Glutamatergic neuron (in vitro differentiated cells): ENCODE results near the gene DCN. TPM values are rescaled to one million over a fixed set of nuclear protein-coding genes. Genes with fewer than 3 reads are reported as not detected.

Experiments used
- DNase-seq: peaks from one replicate; pipeline ENCODE4 v3.0.0; 2022
- H3K27ac Mint-ChIP-seq: one replicate; pipeline ENCODE4 v1.8.0; 2020; ENCODE audit warnings: mild to moderate bottlenecking, mixed read lengths, inconsistent platforms; ENCODE audit not compliant: unreplicated experiment
- H3K27me3 Mint-ChIP-seq: one replicate; pipeline ENCODE4 v1.8.0; 2020; ENCODE audit warnings: mild to moderate bottlenecking, moderate library complexity, mixed read lengths, inconsistent platforms; ENCODE audit not compliant: unreplicated experiment
- H3K36me3 Mint-ChIP-seq: one replicate; pipeline ENCODE4 v1.8.0; 2020; ENCODE audit warnings: mild to moderate bottlenecking, mixed read lengths, inconsistent platforms; ENCODE audit not compliant: unreplicated experiment
- H3K4me1 Mint-ChIP-seq: one replicate; pipeline ENCODE4 v1.8.0; 2020; ENCODE audit warnings: mild to moderate bottlenecking, low read depth, mixed read lengths, inconsistent platforms; ENCODE audit not compliant: unreplicated experiment
- H3K4me3 Mint-ChIP-seq: one replicate; pipeline ENCODE4 v1.8.0; 2020; ENCODE audit warnings: mild to moderate bottlenecking, mixed read lengths, inconsistent platforms; ENCODE audit not compliant: unreplicated experiment
- H3K9me3 Mint-ChIP-seq: one replicate; pipeline ENCODE4 v1.8.0; 2020; ENCODE audit warnings: mild to moderate bottlenecking, moderate library complexity, mixed read lengths, inconsistent platforms; ENCODE audit not compliant: unreplicated experiment
- total RNA-seq: library from RNA; stranded (reverse); fragmentation: NEBNext Ultra II Directional; extraction: Animal tissue kit (Norgen Biotek cat#: 25700); gene quantifications from one replicate; pipeline ENCODE4 v1.2.1, GENCODE V29; 2021; ENCODE audit not compliant: unreplicated experiment
- TF ChIP-seq, protein P1 (sequence below): fragments of 200-600 bp; sonication (generic); IDR thresholded peaks from one replicate; pipeline ENCODE4 v1.5.0; 2021; ENCODE audit not compliant: partially characterized antibody, unreplicated experiment

Gene DCN
- total RNA-seq, 1 donor from 2014 or later, result not detected

DNA sequence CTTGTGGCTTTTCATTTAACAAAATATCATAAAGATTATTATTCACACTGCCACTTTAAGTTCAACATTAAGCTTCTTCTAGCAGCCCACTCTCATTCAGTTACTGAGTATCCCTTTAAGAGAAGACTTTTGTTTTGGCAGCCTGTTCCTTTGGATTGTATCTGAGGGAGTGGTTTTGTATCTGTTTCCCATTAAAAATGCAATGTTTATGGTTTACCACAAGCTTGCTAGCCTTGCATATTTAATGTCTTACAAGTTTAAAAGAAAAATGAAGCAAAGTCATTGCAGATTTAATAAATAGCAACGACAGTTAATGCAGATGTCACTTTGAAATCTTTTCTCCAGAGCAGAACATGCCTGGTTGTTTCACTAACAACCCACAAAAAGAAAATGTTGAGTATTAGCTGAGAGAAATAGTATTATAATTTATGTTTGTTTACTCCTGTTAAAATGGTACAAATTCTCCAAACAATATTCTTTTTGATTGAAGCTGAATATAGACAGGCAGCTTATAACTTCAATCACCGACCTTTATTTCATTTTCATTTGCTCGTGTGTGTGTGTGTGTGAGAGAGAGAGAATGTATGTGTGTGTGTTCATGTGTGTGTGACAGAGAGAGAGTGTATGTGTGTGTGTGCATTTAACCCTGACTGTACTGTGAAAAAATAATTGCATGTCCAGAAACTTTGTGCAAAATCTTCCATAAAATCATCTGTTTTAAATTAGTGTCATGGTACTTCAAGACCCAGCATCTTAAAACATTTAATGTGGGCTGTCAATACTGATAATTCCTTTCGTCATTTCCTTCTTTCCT is 1.8 kb downstream of the DCN start:
- no peaks in the 10 kb centered on the region for H3K4me1 Mint-ChIP-seq
- DNase-seq, result no peak

GRCh38 chr12:91179966-91180561 is 2.6 kb downstream of the DCN start:
- H3K27me3 Mint-ChIP-seq, result no peaks in the 10 kb centered on the region
- DNase-seq, result no peak
- H3K27ac Mint-ChIP-seq, result no peak overlapping the region
- H3K36me3 Mint-ChIP-seq, result no peaks in the 10 kb centered on the region
- no peaks in the 10 kb centered on the region for H3K4me1 Mint-ChIP-seq
- TF ChIP-seq, protein P1, sequence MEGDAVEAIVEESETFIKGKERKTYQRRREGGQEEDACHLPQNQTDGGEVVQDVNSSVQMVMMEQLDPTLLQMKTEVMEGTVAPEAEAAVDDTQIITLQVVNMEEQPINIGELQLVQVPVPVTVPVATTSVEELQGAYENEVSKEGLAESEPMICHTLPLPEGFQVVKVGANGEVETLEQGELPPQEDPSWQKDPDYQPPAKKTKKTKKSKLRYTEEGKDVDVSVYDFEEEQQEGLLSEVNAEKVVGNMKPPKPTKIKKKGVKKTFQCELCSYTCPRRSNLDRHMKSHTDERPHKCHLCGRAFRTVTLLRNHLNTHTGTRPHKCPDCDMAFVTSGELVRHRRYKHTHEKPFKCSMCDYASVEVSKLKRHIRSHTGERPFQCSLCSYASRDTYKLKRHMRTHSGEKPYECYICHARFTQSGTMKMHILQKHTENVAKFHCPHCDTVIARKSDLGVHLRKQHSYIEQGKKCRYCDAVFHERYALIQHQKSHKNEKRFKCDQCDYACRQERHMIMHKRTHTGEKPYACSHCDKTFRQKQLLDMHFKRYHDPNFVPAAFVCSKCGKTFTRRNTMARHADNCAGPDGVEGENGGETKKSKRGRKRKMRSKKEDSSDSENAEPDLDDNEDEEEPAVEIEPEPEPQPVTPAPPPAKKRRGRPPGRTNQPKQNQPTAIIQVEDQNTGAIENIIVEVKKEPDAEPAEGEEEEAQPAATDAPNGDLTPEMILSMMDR, result no peak
- H3K9me3 Mint-ChIP-seq, result no peaks in the 10 kb centered on the region
- H3K4me3 Mint-ChIP-seq, result no peak overlapping the region

More for the DNA sequence above, 1.8 kb downstream of the DCN start:
- Mint-ChIP-seq H3K27me3 (no peaks in the 10 kb centered on the region), H3K36me3 (no peaks in the 10 kb centered on the region), H3K27ac (no peak overlapping the region), H3K4me3 (no peak overlapping the region), H3K9me3 (no peaks in the 10 kb centered on the region)
- TF ChIP-seq, protein P1, result no peak

DNA sequence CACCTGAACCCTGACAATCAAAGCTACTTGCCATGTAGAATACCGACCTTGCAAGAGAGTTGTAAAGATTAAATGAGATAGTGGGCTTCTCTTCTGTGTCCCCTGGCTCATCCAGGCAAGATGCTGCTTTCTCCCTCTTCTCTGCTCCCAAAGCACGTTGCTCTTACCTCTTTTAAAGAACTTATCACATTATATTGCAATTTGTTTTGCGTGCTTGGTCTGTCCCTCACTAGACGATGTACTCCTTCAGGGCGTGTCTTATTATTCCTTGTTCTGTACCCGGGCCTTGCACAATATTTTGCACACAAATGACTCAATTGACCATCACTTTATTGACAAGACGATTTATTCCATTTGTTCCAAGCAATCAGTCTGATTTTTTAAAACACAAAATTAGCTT is 3.3 kb downstream of the DCN start:
- Mint-ChIP-seq H3K4me3 (no peak overlapping the region), H3K4me1 (no peaks in the 10 kb centered on the region), H3K36me3 (no peaks in the 10 kb centered on the region), H3K27me3 (no peaks in the 10 kb centered on the region), H3K9me3 (no peaks in the 10 kb centered on the region), H3K27ac (no peak overlapping the region)
- TF ChIP-seq, protein P1, result no peak
- no peak for DNase-seq

- no peak overlapping the region for H3K27ac Mint-ChIP-seq
- H3K4me3 Mint-ChIP-seq, result no peak overlapping the region
- no peaks in the 10 kb centered on the region for H3K9me3 Mint-ChIP-seq
- no peak for DNase-seq
- no peaks in the 10 kb centered on the region for H3K36me3 Mint-ChIP-seq
- TF ChIP-seq, protein P1, result no peak
- H3K27me3 Mint-ChIP-seq, result no peaks in the 10 kb centered on the region
- no peaks in the 10 kb centered on the region for H3K4me1 Mint-ChIP-seq
Observed at GRCh38 chr12:91178781-91179180, 3.8 kb downstream of the DCN start.

- no peaks in the 10 kb centered on the region for H3K9me3 Mint-ChIP-seq
Observed at GRCh38 chr12:91178139-91178561, 4.5 kb downstream of the DCN start.

More at GRCh38 chr12:91178139-91178561, 4.5 kb downstream of the DCN start:
- no peaks in the 10 kb centered on the region for H3K27me3 Mint-ChIP-seq
- DNase-seq, result no peak
- TF ChIP-seq, protein P1, result no peak
- H3K27ac Mint-ChIP-seq, result no peak overlapping the region
- H3K4me3 Mint-ChIP-seq, result no peak overlapping the region
- no peaks in the 10 kb centered on the region for H3K36me3 Mint-ChIP-seq
- no peaks in the 10 kb centered on the region for H3K4me1 Mint-ChIP-seq
